Measurements from ENCODE around the gene RPL28.

DNA sequence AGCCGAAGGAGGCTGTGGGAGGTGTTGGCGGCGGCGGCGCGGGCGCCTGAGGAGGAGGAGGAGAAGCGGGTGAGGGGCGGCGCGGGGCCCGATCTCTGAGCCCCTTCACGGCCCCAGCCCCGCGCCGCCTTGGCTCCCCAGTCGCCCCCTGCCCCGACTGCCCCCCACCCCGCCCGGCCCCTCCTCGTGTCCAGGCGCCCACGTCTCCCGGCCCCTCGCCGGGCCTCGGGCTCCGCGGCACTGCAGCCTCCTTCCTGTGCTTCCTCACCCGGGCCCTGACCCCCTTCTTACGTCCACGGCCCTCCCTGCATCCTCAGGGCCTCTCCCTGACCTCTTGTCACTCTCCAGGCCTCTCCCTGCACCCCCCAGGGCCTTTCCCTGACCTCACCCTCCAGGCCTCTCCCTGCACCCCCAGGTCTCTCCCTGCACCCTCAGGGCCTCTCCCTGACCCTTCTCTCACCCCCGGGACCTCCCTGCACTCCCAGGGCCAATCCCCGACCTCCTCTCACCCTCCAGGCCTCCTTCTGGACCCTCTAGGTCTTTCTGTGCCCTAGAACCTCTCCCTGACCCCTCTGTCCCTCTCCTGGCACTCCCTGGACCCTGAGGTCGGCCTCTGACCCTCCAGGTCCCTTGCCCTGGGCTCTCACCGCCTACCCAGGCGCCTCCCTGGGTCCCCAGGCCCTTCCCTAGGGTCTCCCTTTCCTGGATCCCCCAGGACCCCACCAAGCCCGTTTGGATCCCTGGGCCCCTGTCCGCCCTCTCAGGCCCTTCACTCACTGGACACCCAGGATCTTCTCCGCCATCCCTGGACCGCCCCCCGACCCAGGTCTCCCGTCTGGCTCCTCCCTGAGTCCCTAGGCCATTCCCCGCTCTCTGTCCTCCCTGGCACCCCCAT lies 45.6 kb upstream of the RPL28 start:
- peak; percentile 78; the same call in 1 of the 2 replicates for TF ChIP-seq HES4 (CRISPR knock-in tag; IDR thresholded peaks at IDR 0.05; ENCODE audit: borderline replicate concordance)
- no peak for TF ChIP-seq PCBP1 (IDR thresholded peaks at IDR 0.05; ENCODE audit: borderline replicate concordance, low read depth, low read length)
- no peak for TF ChIP-seq ZNF557 (CRISPR knock-in tag; IDR thresholded peaks at IDR 0.05)
- no peak for TF ChIP-seq MYNN (CRISPR knock-in tag; IDR thresholded peaks at IDR 0.05; ENCODE audit: low read depth)
- TF ChIP-seq ZNF224 (CRISPR knock-in tag; IDR thresholded peaks at IDR 0.05), result no peak
- TF ChIP-seq ZMYM3 (CRISPR knock-in tag; IDR thresholded peaks at IDR 0.05), result no peak
- TF ChIP-seq ZNF121 (CRISPR knock-in tag; IDR thresholded peaks at IDR 0.05), result no peak
- no peak for TF ChIP-seq EZH2 (conservative IDR thresholded peaks at IDR 0.05; ENCODE audit: low read depth, low read length)
- TF ChIP-seq, protein P1, sequence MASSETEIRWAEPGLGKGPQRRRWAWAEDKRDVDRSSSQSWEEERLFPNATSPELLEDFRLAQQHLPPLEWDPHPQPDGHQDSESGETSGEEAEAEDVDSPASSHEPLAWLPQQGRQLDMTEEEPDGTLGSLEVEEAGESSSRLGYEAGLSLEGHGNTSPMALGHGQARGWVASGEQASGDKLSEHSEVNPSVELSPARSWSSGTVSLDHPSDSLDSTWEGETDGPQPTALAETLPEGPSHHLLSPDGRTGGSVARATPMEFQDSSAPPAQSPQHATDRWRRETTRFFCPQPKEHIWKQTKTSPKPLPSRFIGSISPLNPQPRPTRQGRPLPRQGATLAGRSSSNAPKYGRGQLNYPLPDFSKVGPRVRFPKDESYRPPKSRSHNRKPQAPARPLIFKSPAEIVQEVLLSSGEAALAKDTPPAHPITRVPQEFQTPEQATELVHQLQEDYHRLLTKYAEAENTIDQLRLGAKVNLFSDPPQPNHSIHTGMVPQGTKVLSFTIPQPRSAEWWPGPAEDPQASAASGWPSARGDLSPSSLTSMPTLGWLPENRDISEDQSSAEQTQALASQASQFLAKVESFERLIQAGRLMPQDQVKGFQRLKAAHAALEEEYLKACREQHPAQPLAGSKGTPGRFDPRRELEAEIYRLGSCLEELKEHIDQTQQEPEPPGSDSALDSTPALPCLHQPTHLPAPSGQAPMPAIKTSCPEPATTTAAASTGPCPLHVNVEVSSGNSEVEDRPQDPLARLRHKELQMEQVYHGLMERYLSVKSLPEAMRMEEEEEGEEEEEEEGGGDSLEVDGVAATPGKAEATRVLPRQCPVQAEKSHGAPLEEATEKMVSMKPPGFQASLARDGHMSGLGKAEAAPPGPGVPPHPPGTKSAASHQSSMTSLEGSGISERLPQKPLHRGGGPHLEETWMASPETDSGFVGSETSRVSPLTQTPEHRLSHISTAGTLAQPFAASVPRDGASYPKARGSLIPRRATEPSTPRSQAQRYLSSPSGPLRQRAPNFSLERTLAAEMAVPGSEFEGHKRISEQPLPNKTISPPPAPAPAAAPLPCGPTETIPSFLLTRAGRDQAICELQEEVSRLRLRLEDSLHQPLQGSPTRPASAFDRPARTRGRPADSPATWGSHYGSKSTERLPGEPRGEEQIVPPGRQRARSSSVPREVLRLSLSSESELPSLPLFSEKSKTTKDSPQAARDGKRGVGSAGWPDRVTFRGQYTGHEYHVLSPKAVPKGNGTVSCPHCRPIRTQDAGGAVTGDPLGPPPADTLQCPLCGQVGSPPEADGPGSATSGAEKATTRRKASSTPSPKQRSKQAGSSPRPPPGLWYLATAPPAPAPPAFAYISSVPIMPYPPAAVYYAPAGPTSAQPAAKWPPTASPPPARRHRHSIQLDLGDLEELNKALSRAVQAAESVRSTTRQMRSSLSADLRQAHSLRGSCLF (CRISPR knock-in tag; IDR thresholded peaks at IDR 0.05; ENCODE audit: borderline replicate concordance), result no peak
- TF ChIP-seq, protein P2, sequence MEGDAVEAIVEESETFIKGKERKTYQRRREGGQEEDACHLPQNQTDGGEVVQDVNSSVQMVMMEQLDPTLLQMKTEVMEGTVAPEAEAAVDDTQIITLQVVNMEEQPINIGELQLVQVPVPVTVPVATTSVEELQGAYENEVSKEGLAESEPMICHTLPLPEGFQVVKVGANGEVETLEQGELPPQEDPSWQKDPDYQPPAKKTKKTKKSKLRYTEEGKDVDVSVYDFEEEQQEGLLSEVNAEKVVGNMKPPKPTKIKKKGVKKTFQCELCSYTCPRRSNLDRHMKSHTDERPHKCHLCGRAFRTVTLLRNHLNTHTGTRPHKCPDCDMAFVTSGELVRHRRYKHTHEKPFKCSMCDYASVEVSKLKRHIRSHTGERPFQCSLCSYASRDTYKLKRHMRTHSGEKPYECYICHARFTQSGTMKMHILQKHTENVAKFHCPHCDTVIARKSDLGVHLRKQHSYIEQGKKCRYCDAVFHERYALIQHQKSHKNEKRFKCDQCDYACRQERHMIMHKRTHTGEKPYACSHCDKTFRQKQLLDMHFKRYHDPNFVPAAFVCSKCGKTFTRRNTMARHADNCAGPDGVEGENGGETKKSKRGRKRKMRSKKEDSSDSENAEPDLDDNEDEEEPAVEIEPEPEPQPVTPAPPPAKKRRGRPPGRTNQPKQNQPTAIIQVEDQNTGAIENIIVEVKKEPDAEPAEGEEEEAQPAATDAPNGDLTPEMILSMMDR (CRISPR knock-in tag; IDR thresholded peaks at IDR 0.05), result no peak
- TF ChIP-seq, protein P3, sequence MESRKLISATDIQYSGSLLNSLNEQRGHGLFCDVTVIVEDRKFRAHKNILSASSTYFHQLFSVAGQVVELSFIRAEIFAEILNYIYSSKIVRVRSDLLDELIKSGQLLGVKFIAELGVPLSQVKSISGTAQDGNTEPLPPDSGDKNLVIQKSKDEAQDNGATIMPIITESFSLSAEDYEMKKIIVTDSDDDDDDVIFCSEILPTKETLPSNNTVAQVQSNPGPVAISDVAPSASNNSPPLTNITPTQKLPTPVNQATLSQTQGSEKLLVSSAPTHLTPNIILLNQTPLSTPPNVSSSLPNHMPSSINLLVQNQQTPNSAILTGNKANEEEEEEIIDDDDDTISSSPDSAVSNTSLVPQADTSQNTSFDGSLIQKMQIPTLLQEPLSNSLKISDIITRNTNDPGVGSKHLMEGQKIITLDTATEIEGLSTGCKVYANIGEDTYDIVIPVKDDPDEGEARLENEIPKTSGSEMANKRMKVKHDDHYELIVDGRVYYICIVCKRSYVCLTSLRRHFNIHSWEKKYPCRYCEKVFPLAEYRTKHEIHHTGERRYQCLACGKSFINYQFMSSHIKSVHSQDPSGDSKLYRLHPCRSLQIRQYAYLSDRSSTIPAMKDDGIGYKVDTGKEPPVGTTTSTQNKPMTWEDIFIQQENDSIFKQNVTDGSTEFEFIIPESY (CRISPR knock-in tag; IDR thresholded peaks at IDR 0.05), result no peak
- no peak; the same call in 1 of the 2 replicates for TF ChIP-seq ZNF777 (CRISPR knock-in tag; IDR thresholded peaks at IDR 0.05)
- no peak; the same call in 1 of the 2 replicates for TF ChIP-seq ZNF563 (CRISPR knock-in tag; IDR thresholded peaks at IDR 0.05)

Data from HepG2 (cell line).